Activated CD4-positive, alpha-beta T cell treated with anti-CD3 and anti-CD28 coated beads for 1 hour (primary cell): ENCODE results near the gene UNC5B.
"Not testable (repeated sequence)": the region's sequence is repeated elsewhere in the genome, so short reads cannot be mapped to it uniquely, and the experiment has no call there.

Source experiments
- DNase-seq: peaks from one replicate; pipeline ENCODE4 v3.0.0-alpha.2; 2020

Gene UNC5B

DNA sequence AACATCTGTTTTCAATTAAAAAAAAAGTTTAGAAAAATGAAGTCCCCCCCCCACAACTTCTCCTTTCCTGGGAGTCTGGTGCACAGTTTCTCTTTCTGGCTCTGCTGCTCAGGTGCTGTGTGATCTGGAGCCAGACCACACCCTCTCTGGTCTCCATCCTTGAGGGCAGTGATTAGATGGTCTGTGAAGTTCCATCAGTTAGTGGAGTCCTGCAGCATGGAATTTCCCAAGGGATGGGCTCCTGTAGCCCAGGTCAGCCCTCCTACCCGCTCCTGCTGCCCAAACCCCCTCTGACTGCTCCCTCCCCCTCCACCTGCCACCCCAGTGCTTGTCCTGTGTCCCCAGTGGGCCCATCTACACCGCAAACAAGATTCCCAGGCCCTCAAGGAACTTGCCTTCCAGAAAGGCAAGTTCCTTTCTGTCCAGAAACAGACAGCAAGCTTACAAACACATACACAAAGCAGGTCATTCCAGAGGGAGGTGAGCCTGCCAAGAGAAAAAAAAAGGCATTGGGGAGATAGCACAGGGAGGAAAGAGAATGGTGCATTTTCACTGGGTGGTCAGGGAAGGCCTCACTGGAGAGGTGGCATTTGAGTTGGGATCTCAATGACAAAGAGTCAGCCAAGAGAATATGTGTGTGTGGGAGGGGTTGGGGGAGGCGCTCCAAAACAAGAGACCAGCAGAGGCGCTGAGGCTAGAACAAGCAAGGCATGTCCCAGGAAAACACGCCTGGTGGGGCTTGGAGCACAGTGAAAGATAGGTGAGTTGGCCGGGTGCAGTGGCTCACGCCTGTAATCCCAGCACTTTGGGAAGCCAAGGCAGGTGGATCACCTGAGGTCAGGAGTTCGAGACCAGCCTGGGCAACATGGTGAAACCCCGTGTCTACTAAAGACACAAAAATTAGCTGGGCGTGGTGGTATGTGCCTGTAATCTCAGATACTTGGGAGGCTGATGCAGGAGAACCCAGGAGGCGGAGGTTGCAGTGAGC is 57.2 kb downstream of the UNC5B start:
- DNase-seq = no peak

DNA sequence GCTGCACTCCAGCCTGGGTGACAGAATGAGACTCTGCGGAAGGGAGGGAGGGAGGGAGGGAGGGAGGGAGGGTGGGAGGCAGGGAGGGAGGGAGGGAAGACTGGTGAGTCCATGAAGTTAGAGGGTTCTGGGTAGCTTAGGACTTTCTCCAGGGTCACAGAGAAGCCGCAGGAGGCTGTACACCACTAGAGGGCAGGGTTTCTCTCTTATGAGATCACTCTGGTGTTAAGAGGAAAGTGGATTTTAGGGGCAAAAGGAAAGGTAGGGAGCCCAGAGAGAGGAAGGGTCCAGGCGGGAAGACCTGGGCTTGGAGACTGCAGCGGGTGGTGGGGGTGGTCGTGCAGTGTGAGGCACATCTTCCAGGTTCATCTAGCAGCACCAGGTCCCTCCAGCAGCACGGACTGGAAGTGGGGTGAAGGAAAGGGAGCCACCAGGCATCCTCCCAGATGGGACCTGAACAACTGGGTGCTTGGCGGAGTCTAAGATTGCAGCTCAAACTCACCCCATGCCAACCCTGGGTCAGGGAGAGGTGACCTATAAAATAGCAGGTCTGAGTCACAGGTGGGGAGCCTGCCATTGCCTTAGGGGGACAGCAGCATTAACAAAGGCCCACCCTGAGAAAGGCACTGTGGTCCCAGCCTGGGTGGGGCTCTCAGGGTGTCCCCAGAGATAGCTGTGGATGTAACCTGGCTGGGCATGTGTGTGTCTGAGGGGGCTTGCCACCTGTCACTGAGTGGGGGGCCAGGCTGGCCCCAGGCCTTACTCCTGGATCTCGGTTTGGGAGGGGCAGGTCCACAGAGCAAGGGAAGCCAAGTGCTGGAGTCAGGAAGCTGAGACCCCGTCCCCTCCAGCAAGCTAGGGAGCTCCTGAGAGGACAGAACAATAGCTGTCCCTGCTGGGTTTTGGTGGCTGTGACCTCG is 58.2 kb downstream of the UNC5B start:
- no peak for DNase-seq

DNA sequence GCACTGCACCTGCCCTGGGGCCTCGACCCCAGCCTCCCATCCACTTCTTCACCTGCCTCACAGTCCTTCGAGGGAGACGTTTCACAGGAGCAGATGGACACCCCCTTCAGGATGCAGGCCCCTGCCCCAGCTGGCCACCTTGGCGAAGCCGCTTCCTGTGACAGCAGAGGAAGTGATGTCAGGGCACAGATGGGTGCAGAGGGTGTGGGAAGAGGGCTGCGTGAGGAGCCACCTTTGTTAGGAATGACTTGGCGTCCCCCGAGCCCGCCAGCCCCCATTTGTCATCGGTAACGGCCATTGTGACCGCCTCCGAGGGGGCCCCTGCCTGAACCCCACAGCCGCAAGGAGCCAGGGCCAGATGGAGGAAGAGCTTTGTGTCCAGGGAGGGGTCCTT is 59.3 kb downstream of the UNC5B start:
- DNase-seq = no peak

DNA sequence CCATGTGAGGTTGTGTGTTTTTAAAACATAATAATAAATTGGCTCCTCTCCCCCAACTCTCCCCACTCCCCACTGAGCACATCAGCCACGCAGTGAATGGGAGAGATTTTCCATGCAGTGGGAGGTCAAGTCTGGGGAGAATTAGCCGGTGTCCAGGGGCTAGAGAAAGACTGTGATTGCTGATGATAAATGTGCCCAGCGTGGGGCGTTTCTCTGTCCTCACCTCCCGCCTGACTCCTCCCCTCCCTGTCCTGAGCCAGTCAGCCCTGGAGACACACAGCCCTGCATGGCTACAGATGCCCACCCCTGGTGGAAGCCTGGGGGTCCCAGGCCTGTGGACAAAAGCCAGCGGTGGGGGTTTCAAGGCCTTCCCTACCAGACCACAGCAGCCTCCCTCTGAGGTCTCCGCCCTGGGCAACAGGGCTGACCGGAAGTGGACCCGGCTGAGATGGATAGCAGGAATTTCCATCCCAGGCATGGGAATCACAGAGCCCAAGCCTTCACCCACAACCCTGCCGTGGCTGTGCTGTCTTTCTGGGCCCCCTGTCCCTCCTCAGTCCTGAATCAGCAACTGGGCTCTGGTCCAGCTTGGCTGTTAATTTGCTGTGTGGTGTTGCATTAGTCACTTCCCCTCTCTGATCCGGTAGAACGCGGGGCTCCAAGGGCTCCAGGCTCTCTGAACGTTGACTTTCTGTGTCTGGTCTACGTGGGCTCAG is 59.8 kb downstream of the UNC5B start:
- no peak for DNase-seq

DNA sequence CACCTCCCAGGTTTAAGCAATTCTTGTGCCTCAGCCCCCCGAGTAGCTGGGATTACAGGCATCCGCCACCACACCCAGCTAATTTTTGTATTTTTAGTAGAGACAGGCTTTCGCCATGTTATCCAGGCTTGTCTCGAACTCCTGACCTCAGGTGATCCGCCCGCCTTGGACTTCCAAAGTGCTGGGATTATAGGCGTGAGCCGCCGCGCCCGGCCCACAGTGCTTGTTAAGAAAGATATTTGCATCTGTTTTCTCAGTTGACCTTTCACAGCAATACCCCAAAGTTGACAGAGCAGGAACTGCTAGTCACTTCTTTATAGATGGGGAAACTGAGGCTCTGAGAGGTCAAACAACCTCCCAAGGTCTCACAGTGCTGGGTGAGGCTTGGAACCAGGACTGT is 60.6 kb downstream of the UNC5B start:
- not testable (repeated sequence) for DNase-seq

DNA sequence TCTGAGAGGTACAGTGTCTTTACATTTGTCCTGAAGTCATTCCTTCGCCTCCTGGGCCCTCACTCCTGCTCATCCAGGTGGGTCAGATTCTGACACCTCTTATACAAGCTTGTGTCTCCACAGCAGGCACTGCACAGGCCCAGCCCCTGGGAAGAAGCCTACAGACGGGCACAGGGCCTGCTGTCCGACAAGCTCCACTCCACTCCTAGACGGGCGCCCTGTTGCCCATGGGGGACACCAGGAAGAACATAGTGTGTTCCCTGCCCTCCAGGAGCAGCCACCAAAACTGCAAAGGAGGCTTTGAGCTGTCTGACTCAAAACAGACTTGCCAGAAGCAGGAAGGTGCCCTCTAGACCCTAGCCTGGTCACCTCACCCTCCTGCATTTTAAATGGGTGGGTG is 61.1 kb downstream of the UNC5B start:
- no peak for DNase-seq

DNA sequence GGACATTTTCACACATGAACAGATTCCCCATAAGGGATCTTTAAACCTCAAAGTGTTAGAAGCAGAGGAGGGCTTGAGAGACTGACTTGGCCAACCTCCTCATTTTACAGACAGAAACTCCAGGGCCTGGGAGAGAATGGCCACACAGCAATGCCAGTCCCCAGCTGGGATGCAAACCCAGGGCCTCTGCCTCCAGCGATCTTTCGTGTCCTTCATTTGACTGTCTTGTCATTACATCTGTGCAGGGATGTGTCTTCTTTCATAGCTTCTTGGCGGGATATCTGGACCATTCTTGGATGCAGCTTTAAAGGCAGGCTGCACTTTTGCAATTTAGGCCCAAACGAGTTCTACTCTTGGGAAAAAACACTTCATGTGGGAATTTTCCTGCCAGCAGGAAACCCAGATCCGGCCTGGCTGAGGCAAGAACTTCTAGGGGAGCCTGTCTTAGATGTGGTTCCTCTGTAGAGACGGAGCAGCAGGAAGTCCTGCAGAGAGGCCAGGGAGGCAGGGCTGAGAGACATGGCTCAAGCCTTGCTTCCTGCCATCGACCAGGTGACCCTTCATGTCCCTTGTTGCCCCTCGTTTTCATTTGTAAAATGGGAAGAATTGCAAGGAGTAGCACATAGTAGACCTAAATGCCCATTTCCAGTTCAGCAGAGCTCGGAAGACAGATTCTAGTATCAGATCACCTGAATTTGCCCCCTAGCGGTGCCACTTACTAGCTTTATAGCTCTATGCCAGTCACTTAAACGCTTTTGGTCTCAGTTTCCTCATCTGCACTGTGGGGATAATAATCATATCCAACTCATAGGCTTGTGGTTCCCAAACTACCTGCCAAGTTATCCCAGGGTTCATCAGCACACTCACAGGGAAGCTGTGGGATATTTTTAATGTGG is 62.8 kb downstream of the UNC5B start:
- no peak for DNase-seq

DNA sequence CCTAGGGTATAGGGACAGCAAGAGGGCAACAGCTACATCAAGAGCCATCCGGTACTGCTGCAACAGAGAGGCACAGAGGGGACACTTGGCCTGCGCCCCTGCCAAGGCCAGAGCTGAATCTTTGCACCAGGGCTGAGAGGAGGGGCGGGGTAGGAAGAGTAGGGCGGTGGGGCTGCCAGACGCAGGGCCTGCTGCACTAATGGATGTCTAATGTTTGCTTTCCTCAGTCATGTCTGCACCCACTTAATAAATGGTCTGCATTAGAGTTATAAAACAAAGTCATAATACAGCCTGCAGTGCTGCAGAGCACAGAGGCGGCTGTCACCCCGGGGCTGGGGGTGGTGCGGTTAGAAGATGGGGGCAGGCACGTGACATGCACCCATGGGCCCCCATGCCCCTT is 64.5 kb downstream of the UNC5B start:
- no peak for DNase-seq

DNA sequence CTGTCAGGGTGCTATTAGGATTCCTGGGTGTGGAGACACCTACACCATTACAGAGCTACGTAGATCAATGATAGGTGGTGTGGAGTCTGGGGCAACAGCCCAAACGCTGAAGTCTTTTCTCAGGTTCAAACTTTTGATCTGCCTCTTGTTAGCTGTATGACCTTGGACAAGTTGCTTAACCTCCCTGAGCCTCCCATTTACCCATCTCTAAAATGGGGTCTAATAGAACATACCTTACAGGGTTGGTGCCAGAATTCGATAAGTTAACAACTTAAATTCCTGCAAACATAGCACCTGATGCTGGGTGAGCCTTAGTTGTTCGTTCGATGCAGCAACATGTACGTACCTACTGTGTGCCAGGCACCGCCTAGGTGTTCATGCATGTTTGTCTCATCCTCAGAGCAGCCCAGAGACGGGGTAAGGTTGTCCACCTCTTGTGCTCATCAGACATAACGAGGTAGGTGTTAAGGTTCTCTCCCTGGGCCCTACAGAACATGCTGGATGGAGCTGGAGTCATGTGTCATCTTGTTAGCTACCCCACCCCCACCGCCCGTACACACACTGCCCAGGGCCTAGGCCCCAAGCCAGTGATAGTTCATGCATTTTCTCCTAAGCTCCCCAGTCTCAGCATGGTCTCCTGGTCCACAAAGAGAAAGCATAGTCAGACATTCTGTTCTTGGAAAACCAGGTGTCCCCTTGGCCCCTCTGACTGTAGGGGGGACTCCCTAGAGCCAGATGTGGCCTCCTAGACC is 65.7 kb downstream of the UNC5B start:
- no peak for DNase-seq

DNA sequence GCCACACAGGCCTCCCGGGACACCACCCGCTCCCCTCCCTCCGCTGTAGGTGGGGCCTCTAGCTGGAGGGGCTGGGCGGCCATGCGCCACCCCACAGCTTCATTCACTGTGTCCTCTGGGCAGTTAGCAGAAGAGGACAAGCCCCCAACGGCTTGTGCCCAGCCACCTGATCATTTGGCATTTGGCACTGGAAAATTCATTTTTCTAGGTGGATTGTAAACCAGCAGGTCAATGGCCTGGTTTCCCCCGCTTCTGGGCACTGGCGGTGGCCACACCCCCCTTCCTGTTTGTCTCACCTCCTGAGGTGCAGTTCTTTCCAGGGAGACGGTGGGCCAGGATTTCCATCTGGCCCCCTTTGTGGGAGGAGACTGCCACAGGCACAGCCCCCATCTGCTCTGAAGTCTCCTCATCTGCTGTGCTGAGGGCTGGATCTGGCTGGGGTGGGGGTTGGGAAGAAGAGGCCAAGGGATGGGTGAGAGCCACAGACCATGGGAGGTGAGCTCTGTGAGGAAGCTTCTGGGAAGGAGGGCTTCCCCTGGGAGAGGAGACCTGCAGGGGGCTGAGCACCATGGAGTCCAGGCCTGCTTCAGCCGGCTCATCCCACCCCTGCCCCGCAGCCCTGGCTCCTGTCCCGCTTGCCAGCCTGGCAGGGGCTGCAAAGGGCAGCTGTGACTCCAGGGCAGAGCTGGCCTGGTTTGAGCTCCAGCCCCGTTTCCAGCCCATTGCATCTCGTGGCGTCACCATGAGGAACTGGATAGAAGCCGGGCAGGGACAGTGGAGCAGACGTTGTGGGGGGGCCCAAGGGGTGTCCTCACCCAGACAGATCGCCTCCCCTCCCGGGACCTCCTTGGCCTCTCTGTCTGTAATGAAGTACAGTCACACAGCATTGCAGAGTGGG is 66.6 kb downstream of the UNC5B start:
- DNase-seq = no peak

DNA sequence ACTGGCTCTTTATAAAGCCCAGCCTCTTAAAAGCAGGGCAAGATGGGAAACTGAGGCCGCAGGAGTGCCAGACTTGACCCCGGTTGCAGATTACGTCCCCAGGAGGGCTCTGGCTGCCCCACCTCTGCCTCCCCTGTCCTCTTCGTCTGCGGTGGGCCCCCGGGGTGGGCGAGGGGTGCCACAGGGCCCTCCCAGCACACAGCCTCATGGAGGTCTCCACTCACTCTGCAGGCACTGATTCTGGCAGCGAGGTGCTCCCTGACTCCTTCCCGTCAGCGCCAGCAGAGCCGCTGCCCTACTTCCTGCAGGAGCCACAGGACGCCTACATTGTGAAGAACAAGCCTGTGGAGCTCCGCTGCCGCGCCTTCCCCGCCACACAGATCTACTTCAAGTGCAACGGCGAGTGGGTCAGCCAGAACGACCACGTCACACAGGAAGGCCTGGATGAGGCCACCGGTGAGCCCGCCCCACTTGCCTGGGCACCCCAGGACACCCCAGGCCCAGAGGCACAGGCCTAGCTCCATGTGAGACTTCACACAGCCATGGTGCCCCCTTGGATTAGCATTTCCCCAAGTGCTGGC is 67.3 kb downstream of the UNC5B start:
- no peak for DNase-seq

DNA sequence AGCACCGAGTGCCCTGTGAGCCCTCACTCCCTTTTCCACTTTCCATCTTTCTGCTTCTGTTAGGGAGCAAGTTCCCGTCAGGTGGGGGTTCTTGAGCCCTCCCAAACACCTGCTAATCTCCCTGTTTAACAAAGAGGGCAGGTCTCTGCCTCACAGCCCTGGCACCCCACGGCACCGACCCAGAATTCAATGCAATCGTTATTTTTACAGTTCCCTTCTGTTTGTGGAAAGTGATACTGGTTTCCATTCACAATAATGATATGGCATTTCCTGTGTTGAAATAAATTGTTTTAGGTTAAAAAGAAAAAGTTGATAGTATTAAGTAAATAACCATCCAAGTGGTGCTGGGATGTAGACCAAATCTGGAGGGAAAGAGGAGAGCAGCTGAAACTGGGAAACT is 67.8 kb downstream of the UNC5B start:
- DNase-seq = no peak

DNA sequence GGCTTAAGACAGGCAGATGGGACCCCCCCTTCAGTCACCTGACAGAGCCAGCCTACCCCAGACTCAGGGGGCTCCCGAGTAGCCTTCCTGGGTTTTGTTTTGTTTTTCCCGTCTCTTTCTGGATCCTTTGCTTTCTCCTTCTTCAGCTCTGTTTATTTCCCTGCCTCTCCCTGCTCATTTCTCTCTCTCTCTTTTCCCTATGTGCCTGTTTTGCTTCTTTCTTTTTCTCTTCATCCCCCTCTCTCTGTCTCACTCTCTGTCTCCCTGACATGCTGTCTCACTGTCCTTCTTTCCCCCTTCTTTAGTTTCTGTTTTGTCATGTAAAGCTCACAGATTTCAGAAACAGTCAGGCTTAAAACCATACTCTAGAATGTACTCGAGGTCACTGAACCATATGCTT is 68.5 kb downstream of the UNC5B start:
- DNase-seq = no peak

DNA sequence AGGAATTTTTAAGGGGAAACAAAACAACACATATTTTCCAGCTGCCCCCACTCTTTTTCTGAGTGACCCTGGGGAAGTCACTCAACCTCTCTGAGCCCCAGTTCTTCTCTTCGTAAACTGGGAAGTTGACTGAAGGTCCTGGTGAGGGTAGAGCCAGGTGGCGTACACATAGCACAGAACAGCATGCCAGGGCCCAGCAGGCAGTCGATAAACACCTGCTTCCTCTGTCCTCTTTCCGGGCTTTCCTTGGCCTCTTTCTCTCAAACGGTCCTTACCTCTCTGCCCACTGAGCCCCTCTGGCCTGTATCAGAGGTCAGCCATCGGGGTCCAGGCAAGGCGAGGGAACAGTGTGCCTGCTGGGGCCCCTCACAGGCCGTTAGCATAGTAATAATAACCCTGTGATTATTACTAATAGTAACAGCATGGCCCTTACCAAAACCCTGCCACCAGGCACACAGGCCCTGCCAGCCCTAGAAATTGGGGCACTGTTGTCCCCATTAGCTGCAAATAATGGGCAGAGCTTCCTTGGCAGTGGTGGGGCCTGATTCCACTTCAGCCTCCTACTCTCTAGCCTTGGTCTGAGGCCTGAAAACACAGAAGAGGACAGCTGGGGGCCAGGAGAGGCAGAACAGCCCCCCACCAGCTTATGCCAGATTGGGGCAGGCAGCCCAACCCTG is 69.4 kb downstream of the UNC5B start:
- no peak for DNase-seq

DNA sequence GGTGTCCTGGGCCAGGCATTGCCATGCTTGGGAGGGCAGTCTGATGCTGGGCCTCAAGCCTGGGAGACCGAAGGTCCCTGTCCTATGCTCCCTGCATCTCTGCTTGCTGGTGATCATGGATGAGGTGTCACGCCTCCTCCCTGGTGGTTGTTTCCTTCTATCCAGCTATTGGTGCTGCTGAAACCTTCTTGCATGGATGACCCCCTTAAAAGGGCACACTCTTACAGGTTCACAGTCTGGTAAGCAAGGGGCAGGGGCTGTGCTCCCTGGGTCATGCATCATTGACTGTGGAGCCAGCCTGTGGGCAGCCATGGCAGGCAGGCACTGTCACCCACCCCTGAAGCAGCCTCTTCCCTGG is 69.9 kb downstream of the UNC5B start:
- DNase-seq = no peak

DNA sequence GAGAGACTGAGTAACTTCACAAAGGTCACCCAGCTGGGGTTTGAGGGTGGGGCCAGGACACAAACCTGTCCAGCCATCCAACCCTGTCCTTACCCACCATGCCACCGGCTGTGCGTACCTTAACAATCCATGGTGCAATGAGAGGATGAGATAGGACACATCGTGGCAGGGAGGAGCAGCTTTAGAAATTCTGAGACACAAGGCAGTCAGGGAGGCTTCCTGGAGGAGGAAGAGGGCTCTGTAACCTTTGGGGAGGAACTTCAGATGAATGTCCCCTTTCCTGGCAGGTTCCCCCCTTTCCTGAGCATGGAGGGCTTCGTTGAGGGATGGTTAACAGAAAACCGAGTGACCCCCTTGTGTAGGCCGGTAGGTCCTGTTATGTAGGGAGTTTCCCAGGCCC is 71.0 kb downstream of the UNC5B start:
- DNase-seq = no peak

DNA sequence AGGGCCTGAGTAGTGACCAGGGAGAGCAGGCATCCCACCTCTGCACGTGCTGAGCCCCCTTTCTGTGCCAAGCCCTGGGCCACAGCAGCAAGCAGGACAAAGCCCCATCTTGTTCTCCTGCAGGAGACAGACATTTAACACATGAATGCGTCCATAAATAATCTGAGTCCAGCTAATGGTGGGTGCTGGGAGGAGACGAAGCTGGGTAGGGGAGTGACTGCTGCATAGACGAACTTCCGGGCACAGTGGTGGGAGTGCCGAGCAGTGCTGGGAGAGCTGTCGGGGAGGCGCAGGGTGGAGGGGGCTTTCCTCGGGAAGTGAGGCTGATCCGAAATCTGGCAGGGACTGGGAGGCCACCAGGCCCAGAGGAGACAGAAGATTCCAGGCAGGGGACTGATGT is 71.5 kb downstream of the UNC5B start:
- no peak for DNase-seq

DNA sequence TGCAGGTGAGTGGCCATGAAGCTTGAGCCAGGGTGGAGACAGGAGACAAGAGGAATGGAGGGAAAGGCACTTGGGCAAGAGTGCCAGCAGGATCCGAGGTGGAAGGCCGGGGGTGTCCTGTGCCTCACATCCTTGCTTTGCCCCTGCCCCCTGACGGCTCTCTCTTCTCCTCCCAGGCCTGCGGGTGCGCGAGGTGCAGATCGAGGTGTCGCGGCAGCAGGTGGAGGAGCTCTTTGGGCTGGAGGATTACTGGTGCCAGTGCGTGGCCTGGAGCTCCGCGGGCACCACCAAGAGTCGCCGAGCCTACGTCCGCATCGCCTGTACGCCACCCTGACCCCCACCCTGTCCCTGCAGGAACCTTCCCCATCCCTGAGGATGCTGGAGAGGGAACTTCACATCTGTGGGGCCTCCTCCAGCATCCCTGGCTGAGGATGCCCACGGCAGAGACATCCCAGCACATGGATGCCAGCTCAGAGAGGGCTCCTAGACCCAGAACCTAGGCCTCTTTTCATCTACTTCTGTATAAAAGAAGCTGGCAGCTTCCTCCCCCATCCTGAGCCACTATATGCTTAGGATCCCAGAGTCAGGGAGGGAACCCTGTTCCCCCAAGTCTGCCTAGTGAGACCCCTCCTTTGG is 72.3 kb downstream of the UNC5B start:
- DNase-seq = no peak

DNA sequence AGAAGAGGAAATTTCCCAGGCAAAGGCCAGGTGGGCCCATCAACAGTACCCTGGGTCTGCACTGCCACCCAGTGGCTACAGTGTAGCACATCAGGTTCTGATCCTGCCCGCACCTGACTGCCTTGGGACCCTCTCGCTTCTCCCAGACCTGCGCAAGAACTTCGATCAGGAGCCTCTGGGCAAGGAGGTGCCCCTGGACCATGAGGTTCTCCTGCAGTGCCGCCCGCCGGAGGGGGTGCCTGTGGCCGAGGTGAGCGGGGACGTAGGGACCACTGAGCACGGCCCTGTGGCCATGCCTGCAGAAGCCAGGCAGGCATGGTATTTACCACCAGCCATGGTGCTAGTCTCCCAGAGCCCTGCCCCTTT is 72.8 kb downstream of the UNC5B start:
- no peak for DNase-seq
